ENCODE results near the gene KRTAP10-4. TPM values are rescaled to one million over a fixed set of nuclear protein-coding genes. Genes with fewer than 3 reads are reported as not detected.
"Not testable (repeated sequence)": the region's sequence is repeated elsewhere in the genome, so short reads cannot be mapped to it uniquely, and the experiment has no call there.

KRTAP10-4 gene
- total RNA-seq: not detected in 2 replicates

- DNase-seq (ENCODE audit: low read depth in 2 of 2): not testable (repeated sequence)
These were observed at the start of gene KRTAP10-4 for GRCh38 chr21:44573630-44574456. KRTAP10-4 (plus strand) TSS chr21:44573729; CDS start chr21:44573759, 30 bp downstream.

GRCh38 chr21:44524414-44525371 lies 48.8 kb upstream of the KRTAP10-4 start:
- DNase-seq (ENCODE audit: low read depth in 2 of 2): no peak

- DNase-seq (ENCODE audit: low read depth in 2 of 2): no peak
These were observed 48.0 kb upstream of the KRTAP10-4 start for GRCh38 chr21:44525391-44526095.

GRCh38 chr21:44526096-44526997 lies 47.2 kb upstream of the KRTAP10-4 start:
- DNase-seq (ENCODE audit: low read depth in 2 of 2): no peak

- no peak for DNase-seq (ENCODE audit: low read depth in 2 of 2)
These were observed 46.2 kb upstream of the KRTAP10-4 start for GRCh38 chr21:44527156-44527982.

- no peak for DNase-seq (ENCODE audit: low read depth in 2 of 2)
These were observed 45.4 kb upstream of the KRTAP10-4 start for GRCh38 chr21:44527983-44528633.

- no peak for DNase-seq (ENCODE audit: low read depth in 2 of 2)
These were observed 44.9 kb upstream of the KRTAP10-4 start for GRCh38 chr21:44528634-44528995.

GRCh38 chr21:44529011-44529421 lies 44.5 kb upstream of the KRTAP10-4 start:
- no peak for DNase-seq (ENCODE audit: low read depth in 2 of 2)

- no peak for DNase-seq (ENCODE audit: low read depth in 2 of 2)
These were observed 43.9 kb upstream of the KRTAP10-4 start for GRCh38 chr21:44529503-44530125.

GRCh38 chr21:44530221-44530902 lies 43.2 kb upstream of the KRTAP10-4 start:
- no peak for DNase-seq (ENCODE audit: low read depth in 2 of 2)

- no peak for DNase-seq (ENCODE audit: low read depth in 2 of 2)
These were observed 42.5 kb upstream of the KRTAP10-4 start for GRCh38 chr21:44530903-44531605.

- DNase-seq (ENCODE audit: low read depth in 2 of 2): no peak
These were observed 41.6 kb upstream of the KRTAP10-4 start for GRCh38 chr21:44531606-44532564.

- DNase-seq (ENCODE audit: low read depth in 2 of 2): no peak
These were observed 40.8 kb upstream of the KRTAP10-4 start for GRCh38 chr21:44532712-44533111.

GRCh38 chr21:44533121-44533890 lies 40.2 kb upstream of the KRTAP10-4 start:
- no peak for DNase-seq (ENCODE audit: low read depth in 2 of 2)

- no peak for DNase-seq (ENCODE audit: low read depth in 2 of 2)
These were observed 39.5 kb upstream of the KRTAP10-4 start for GRCh38 chr21:44533891-44534627.
